Spinal cord (tissue), 10 donors: ENCODE measurements around the gene COPE. TPM values are rescaled to one million over a fixed set of nuclear protein-coding genes. Genes with fewer than 3 reads are reported as not detected.
"Not testable (repeated sequence)": the region's sequence is repeated elsewhere in the genome, so short reads cannot be mapped to it uniquely, and the experiment has no call there.

Experiments used
- DNase-seq, 6 donors: peaks; one replicate each; pipeline versions ENCODE4 v3.0.0 to v3.0.0-alpha.2; 2013 to 2015; ENCODE audit warnings: low spot score in 6 of 6, low read depth in 4 of 6
- H3K27ac ChIP-seq: one replicate; pipeline ENCODE4 v1.5.1; 2013; ENCODE audit warnings: low read depth, low read length, control low read depth
- H3K27me3 ChIP-seq: one replicate; pipeline ENCODE4 v1.6.1; 2013; ENCODE audit warnings: low read length; ENCODE audit not compliant: control insufficient read depth, insufficient read depth
- H3K36me3 ChIP-seq: one replicate; pipeline ENCODE4 v1.6.1; 2013; ENCODE audit warnings: low read length; ENCODE audit not compliant: control insufficient read depth, insufficient read depth
- H3K4me1 ChIP-seq: one replicate; pipeline ENCODE4 v1.6.1; 2013; ENCODE audit warnings: low read length; ENCODE audit not compliant: control insufficient read depth, insufficient read depth
- H3K4me3 ChIP-seq: one replicate; pipeline ENCODE4 v1.5.1; 2013; ENCODE audit warnings: low read depth, low read length, control low read depth
- H3K9me3 ChIP-seq: one replicate; pipeline ENCODE4 v1.6.1; 2013; ENCODE audit warnings: low read length; ENCODE audit not compliant: control insufficient read depth, insufficient read depth
- WGBS: methylation state at CpG from one replicate; pipeline ENCODE4 v1.1.5; 2013; ENCODE audit warnings: missing lambda C conversion rate; ENCODE audit not compliant: insufficient coverage; 5-methylcytosine and 5-hydroxymethylcytosine counted together
- polyA plus RNA-seq, 2 donors: library from polyadenylated mRNA; unstranded; fragments of 120-200 nt; gene quantifications; one replicate each; pipeline ENCODE4 v1.2.1, GENCODE V29; 2013; ENCODE audit not compliant: insufficient read length in 2 of 2
- total RNA-seq, 2 donors: library from RNA; depleted of rRNA in 1 of 2; stranded (reverse); fragments of 120-200 nt in 1 of 2; fragments of >200 nt in 1 of 2; gene quantifications; one replicate each; pipeline versions ENCODE4 v1.2.3 to v1.2.4, GENCODE V29; 2013 to 2014
- donor health status: healthy.

Gene COPE
- total and polyA plus RNA-seq, 4 donors, result 77.2 to 188 (median 177) TPM

DNA sequence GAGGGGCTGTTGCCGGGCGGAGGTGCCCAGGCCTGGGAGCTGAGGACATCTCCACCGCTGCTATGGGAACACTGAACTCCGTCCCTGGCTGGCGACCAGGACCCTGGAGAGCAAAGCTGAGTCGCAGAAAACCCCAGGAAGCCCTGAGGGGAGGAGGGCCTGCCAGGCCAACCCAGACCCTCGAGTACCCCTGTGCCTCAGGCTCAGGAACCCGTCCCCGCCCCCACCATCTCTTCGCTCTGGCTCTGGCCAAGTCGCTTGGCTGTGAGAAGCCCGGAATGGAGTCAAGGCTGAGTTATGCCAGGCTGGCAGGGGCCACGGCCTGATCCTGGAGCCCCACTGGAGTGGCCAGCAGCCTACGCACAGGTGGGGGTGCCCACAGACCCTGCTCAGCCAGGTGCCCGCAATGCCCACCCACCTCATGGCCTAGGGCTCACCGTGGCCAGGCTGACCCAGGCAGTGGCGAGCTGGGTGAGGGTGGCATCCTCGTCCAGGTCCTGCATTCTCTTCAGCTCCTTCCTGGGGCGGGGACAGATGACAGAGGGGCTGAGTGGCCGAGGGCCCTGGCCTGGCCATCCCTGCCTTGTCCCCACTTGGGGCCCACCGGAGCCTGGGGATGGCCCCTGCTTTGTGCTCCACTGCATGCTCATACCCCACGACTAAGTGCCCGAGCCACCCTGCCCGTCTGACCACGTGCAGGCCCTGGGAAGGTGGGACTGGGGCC lies 14.7 kb downstream of the COPE start:
- Histone ChIP-seq H3K27ac (peak overlapping the region; percentile 85), H3K4me3 (no peak overlapping the region), H3K27me3 (no peaks in the 10 kb centered on the region), H3K4me1 (peaks cover 58% of the 10 kb centered on the region), H3K9me3 (no peaks in the 10 kb centered on the region), H3K36me3 (peaks cover 89% of the 10 kb centered on the region)
- 71% methylated on average over 25 of the region's 25 CpGs for WGBS
- peak in 3 of 6 donors; percentile 62 to 87 (median 66) for DNase-seq

DNA sequence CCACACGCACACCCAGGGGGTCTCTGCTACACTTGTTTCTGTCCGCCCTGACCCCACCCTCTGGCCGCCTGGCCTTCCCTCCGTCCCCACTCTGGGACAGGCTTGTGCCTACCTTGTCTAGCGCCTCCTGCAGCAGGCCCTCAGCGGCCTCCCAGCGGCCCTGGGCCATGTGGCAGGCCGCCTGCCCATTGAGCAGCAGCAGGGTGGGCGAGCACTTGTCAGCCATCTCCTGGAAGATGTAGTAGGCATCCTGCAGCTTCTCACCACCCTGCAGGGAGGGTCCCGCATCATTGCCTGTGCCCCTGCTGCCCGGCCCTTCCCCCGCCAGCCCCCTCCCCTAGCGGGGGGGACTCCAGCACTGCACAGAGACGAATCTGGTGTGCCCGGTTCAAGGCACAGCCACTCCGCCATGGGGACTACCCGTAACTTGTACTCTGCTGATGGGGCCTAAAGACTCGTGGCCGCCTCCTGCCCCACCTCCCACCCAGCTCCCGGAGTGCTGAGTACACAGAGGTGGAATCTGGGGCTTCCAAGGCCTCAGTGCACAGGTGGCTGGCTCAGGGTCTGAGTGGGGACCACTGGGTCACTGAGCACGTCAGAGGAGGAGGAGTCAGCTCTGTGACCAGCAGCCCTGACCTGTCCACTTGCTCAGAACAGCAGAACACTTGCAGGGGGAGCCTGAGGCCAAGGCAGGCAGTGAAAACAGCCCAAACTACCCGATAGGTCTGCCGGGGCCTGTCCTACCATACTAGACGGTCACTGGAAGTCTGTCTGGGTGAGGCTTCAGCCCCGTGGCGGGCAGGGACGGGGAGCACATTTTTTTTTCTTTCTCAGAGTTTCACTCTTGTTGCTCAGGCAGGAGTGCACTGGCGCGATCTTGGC lies 15.8 kb downstream of the COPE start:
- DNase-seq, result no peak
- peaks cover 61% of the 10 kb centered on the region for H3K4me1 ChIP-seq
- 84% methylated on average over 25 of the region's 29 CpGs for whole genome bisulfite sequencing
- no peaks in the 10 kb centered on the region for H3K9me3 ChIP-seq
- H3K36me3 ChIP-seq, result peaks cover 91% of the 10 kb centered on the region
- peak overlapping the region; percentile 85 for H3K27ac ChIP-seq
- no peaks in the 10 kb centered on the region for H3K27me3 ChIP-seq
- H3K4me3 ChIP-seq, result no peak overlapping the region

DNA sequence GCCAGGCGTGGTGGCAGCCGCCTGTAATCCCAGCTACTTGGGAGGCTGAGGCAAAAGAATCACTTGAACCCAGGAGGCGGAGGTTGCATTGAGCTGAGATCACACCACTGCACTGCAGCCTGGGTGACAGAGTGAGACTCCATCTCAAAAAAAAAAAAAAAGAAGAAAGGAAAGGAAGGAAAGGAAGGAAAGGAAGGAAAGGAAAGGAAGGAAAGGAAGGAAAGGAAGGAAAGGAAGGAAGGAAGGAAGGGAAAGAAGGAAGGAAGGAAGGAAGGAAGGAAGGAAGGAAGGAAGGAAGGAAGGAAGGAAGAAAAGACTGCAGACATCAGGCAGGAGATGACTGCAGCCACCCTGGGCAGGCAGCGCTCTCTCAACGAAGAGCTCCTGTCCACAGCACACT lies 16.7 kb downstream of the COPE start:
- H3K27me3 ChIP-seq, DNase-seq, H3K27ac ChIP-seq, H3K9me3 ChIP-seq, H3K4me3 ChIP-seq: not testable (repeated sequence)
- peaks cover 89% of the 10 kb centered on the region for H3K36me3 ChIP-seq
- peaks cover 63% of the 10 kb centered on the region for H3K4me1 ChIP-seq
- 87% methylated on average over 3 of the region's 5 CpGs for WGBS

DNA sequence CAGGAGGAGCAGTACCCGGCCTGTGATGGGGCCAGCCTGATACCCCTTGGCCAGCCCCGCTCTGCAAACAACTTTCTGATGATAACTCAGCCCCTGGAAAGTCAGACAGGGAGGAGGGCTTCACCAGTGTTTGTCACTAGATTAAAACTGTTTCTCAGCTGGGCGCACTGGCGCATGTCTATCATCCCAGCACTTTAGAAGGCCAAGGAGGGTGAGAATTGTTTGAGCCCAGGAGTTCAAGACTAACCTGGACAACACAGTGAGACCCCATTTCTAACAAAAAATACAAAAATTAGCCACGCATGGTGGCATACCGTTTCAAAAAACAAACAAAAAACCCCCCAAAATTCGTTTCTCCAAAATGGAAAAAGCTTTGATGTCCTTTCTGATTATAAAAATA lies 17.7 kb downstream of the COPE start:
- no peak for DNase-seq
- Histone ChIP-seq H3K27ac (no peak overlapping the region), H3K4me1 (peaks cover 64% of the 10 kb centered on the region), H3K27me3 (no peaks in the 10 kb centered on the region), H3K9me3 (no peaks in the 10 kb centered on the region), H3K4me3 (no peak overlapping the region), H3K36me3 (peaks cover 81% of the 10 kb centered on the region)
- WGBS, result 81% methylated on average over 2 of the region's 7 CpGs

DNA sequence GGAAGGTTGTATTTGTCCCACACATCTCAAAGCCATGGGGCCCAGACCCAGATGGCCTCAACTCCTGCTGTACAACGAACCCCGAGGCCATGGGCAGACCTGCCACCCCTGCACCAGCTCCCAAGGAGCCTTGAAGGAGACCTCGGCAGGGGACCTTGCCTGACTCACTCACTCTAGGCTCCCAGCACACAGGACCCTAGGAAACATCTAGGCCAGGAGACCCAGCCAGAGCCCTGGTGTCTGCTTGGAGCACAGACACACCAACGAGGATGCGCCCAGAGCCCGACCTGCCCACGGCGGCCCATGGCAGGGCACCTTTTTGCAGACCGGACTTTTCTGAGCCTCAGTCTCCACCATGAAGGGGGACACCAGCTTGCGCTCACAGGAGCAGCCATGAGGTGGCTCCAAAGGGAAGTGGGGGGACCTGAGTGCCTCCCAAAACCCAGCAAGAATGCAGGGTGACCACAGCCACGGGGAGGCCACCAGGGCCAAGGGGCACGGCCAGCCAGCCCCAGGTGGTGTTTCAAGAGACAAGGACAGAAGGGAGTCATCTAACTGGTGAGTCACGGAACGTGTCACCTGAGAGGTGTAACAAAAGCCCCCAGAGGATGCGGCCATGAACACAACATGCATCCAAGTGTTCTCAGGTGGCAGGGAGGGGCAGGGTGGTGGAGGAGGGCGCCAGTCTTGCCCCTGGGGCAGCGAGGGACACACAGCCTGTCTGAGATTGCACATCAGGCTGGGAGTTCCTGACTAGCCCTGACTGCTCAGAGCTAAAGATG lies 18.3 kb downstream of the COPE start:
- WGBS, result 94% methylated on average over 17 of the region's 17 CpGs
- H3K36me3 ChIP-seq, result peaks cover 75% of the 10 kb centered on the region

DNA sequence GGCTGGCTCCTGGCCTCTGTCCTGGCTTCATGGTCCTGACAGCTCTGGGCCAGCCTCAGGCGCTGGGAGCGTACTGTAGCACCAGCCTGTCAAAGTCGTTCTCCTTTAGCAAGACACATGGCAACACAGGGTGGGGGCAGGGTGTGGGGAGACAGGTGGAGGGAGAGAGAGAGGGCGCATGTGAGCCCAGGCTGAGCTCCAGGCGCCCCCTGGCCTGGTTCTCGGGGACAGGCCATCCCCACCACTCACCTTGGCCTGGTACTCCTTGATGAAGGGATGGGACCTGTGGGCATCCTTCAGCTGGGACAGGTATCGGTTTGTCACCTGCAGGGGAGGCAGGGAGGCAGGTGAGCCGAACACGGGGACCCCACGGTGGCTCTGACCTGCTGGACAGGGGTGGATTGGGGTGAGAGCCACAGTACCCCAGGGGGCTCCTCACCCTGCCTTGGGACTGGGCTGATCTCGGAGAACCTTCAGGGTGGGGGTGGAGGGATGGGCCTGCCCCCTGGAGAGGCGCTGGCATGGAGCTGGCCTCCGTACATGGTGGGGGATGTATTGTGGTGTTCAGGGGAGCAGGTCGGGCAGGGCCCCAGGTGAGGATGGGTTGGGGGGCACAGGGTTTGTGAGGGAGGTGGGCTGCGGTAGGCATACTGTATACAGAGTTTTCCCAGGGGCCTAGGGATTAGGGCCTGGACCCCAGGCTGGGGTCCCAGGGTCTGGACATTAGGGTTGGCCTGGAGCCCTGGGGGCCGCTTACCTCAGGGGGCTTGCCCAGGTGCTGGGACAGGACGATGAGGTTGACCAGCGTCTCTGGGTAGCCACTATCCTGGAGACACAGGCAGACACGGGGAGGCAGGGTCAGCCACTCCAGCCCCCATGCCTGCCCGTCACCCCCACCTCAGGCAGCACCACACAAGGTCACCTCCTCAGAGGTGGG lies 19.3 kb downstream of the COPE start:
- Histone ChIP-seq H3K9me3 (no peaks in the 10 kb centered on the region), H3K4me1 (peaks cover 52% of the 10 kb centered on the region), H3K27ac (no peak overlapping the region), H3K27me3 (no peaks in the 10 kb centered on the region), H3K4me3 (no peak overlapping the region), H3K36me3 (peaks cover 65% of the 10 kb centered on the region)
- no peak for DNase-seq
- 93% methylated on average over 15 of the region's 20 CpGs for WGBS

More for the DNA sequence above, 18.3 kb downstream of the COPE start:
- peaks cover 60% of the 10 kb centered on the region for H3K4me1 ChIP-seq
- H3K4me3 ChIP-seq, result no peak overlapping the region
- H3K9me3 ChIP-seq, result no peaks in the 10 kb centered on the region
- no peaks in the 10 kb centered on the region for H3K27me3 ChIP-seq
- H3K27ac ChIP-seq, result no peak overlapping the region
- DNase-seq, result no peak

DNA sequence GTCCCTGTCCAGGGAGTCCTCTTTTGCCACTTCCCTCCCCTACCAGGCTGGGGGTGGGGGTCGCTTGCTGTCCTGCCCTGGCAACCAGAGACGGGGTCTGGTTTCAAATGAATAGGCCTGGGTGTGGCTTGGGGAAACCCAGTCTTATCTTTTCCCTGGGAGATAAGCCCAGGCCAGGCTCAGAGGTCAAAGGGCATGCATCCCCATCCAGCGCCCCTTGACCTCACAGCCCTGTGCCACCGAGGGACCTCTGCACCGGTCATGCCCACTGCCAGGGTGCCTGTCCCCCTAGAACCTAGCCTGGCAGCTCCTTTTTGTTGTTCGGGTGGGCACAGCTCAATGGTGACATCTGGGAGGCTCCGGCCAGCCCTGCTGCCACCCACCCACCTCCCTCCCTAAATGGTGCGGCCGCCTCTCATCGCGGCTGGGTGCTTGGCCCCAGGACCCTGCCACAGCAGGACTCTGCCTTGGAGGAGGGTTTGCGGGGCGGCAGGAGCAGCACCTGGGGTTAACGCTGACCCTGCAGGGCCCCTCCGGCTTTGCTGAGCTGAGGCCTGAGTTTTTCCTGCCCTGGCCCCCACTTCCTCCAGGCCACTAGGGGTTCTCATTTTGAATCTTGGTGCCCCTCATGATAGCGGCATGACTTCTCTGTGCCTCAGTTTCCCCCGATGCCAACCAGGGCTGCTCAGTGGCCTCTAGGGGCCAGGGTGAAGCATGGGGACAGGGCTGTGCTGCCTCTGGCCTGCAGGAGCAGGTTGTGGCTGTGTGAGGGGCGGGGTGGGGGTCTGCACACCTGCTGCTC lies 20.4 kb downstream of the COPE start:
- WGBS, result 78% methylated on average over 12 of the region's 18 CpGs

DNA sequence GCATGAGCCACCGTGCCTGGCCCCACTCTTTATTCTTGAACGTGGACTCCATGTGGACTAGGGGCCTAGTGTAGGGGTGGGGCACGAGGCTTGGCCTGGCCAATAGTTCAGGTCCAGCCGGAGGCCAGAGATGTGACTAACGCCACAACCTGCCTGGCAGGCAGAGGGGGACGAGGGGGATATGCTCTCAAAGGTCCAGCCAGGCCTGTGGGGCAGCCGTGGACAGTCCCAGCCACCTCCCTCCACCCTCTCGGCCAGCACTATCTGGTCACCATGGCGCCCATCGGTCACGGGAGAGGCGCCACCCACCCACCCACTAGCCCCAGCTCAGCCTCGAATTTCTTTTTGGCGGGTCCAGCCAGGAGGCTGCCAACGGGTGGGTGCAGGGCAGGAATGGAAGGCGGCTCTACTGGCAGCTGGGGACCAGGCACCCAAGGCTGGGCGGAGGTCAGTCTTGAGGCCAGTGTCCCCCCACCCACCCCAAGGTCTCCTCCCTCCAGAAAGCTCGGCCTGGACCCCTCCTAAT lies 21.0 kb downstream of the COPE start:
- Histone ChIP-seq H3K4me3 (no peak overlapping the region), H3K27ac (peak overlapping the region; percentile 3), H3K36me3 (peaks cover 54% of the 10 kb centered on the region), H3K4me1 (peaks cover 52% of the 10 kb centered on the region), H3K27me3 (no peaks in the 10 kb centered on the region), H3K9me3 (no peaks in the 10 kb centered on the region)
- DNase-seq, result peak in 1 of 6 donors; percentile 43
- 48% methylated on average over 14 of the region's 18 CpGs for WGBS

More for the DNA sequence above, 20.4 kb downstream of the COPE start:
- H3K36me3 ChIP-seq, result peaks cover 55% of the 10 kb centered on the region
- no peak overlapping the region for H3K4me3 ChIP-seq
- peaks cover 52% of the 10 kb centered on the region for H3K4me1 ChIP-seq
- H3K27me3 ChIP-seq, result no peaks in the 10 kb centered on the region
- H3K27ac ChIP-seq, result no peak overlapping the region
- no peak for DNase-seq
- no peaks in the 10 kb centered on the region for H3K9me3 ChIP-seq
